Left lung (tissue), 10 donors: Measurements from ENCODE around the gene FAM47E. TPM values are rescaled to one million over a fixed set of nuclear protein-coding genes. Genes with fewer than 3 reads are reported as not detected.

Experiments
- ATAC-seq: fragments of 200-7000 bp; cut with Tn5 transposase; one replicate; pipeline ENCODE4 v1.9.1; 2020; ENCODE audit warnings: moderate library complexity
- DNase-seq, 4 donors: peaks; one replicate each; pipeline ENCODE4 v3.0.0-alpha.2; 2013 to 2020
- H3K27ac ChIP-seq, 2 donors: fragments of 200-600 bp; sonication (generic) in 1 of 2; one replicate each; pipeline versions ENCODE4 v1.5.0 to v1.8.0; 2020 to 2021
- H3K27me3 ChIP-seq, 2 donors: fragments of 200-600 bp; sonication (generic) in 1 of 2; one replicate each; pipeline versions ENCODE4 v1.5.0 to v1.8.0; 2020 to 2021
- H3K36me3 ChIP-seq, 2 donors: fragments of 200-600 bp; sonication (generic) in 1 of 2; one replicate each; pipeline versions ENCODE4 v1.5.0 to v1.8.0; 2020 to 2021
- H3K4me1 ChIP-seq, 2 donors: fragments of 200-600 bp; one replicate each; pipeline ENCODE4 v1.8.0; 2021
- H3K4me3 ChIP-seq, 2 donors: fragments of 200-600 bp; sonication (generic) in 1 of 2; one replicate each; pipeline versions ENCODE4 v1.5.0 to v1.8.0; 2020 to 2021; ENCODE audit warnings: mild to moderate bottlenecking in 1 of 2
- H3K9me3 ChIP-seq, 2 donors: fragments of 200-600 bp; sonication (generic) in 1 of 2; one replicate each; pipeline versions ENCODE4 v1.5.0 to v1.8.0; 2020 to 2021
- intact Hi-C, 2 donors: fragments of 100-400 bp; cut with DNase I; formaldehyde crosslinking; loops; one replicate each; pipeline versions ENCODE4 v1.11.2 to v1.14.2; 2022
- polyA plus RNA-seq, 6 donors: library from polyadenylated mRNA; unstranded; fragments of 120-200 nt; gene quantifications; one replicate each; pipeline ENCODE4 v1.2.1, GENCODE V29; 2013; ENCODE audit not compliant: insufficient read length in 6 of 6
- total RNA-seq, 2 donors: library from RNA; stranded (reverse); fragmentation: NEBNext Ultra II Directional; extraction: Animal tissue kit (Norgen Biotek cat#: 25700); gene quantifications; one replicate each; pipeline ENCODE4 v1.2.1, GENCODE V29; 2021
- TF ChIP-seq, protein P1 (sequence below), 2 donors: fragments of 200-600 bp; sonication (generic) in 1 of 2; IDR thresholded peaks; one replicate each; pipeline versions ENCODE4 v1.5.0 to v1.8.0; 2021; ENCODE audit warnings: antibody characterized with exemption in 2 of 2
- donor health status: DM: no; HTN: yes; CAD: no.
- donor health status: DM: no; HTN: no; CAD: no.

FAM47E gene
- total and polyA plus RNA-seq, 8 donors = 3.2 to 8.5 (median 6.2) TPM

DNA sequence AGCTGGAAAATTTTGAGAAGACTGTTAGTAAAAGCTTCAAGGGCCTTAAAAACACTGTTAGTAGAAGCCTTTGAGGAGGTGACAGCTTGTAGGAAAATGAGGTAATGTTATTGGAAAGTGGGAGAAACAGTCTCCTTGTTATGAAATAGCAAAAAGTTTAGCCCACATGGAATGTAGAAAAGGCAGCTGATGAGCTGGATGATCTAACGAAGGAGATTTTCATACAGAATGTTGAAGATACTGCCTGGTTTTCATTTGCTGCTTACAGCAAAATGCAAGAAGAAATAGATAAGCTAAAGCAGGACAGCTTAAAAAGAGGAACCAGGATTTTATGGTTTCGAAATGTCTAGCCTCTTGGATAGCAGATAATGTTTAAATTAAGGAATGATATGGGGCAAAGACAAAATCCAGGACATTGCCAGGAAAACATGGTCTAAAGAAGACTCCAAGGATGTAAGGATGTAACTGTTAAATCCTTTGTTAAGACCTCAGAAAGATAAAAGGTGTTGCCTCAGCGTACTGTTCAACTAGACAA, 44.8 kb downstream of the FAM47E start:
- H3K27ac ChIP-seq = no peak overlapping the region
- no peak overlapping the region for H3K4me3 ChIP-seq
- ATAC-seq (no peak), DNase-seq (no peak)
- TF ChIP-seq, protein P1, sequence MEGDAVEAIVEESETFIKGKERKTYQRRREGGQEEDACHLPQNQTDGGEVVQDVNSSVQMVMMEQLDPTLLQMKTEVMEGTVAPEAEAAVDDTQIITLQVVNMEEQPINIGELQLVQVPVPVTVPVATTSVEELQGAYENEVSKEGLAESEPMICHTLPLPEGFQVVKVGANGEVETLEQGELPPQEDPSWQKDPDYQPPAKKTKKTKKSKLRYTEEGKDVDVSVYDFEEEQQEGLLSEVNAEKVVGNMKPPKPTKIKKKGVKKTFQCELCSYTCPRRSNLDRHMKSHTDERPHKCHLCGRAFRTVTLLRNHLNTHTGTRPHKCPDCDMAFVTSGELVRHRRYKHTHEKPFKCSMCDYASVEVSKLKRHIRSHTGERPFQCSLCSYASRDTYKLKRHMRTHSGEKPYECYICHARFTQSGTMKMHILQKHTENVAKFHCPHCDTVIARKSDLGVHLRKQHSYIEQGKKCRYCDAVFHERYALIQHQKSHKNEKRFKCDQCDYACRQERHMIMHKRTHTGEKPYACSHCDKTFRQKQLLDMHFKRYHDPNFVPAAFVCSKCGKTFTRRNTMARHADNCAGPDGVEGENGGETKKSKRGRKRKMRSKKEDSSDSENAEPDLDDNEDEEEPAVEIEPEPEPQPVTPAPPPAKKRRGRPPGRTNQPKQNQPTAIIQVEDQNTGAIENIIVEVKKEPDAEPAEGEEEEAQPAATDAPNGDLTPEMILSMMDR (IDR thresholded peaks at IDR 0.05) = no peak
- intact Hi-C loops = no loop called here
- no peaks in the 10 kb centered on the region for H3K27me3 ChIP-seq
- no peaks in the 10 kb centered on the region for H3K36me3 ChIP-seq
- peaks cover 6 to 33% of the 10 kb centered on the region in 2 donors for H3K4me1 ChIP-seq
- H3K9me3 ChIP-seq = peaks cover 0 to 5% of the 10 kb centered on the region in 2 donors

DNA sequence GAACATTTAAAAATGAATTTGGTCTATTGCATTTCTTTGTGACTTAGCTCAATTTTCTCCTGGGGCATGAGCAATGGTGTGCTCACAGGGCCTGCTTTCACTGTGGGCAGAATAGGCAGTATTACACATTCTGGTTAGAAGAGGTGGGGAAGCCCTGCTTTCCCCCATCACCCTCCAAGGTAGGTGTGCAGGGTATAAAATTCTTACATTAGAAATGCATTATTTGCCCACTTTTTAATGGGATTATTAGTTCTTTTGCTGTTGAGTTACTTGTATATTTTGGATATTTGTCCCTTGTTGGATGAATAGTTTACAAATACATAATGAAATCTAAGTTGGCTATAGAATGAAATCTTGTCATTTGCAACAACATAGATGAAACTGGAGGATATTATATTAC, 46.7 kb downstream of the FAM47E start:
- Histone ChIP-seq H3K27me3 (no peaks in the 10 kb centered on the region), H3K4me3 (no peak overlapping the region), H3K4me1 (peaks cover 6 to 48% of the 10 kb centered on the region in 2 donors), H3K9me3 (peaks cover 0 to 5% of the 10 kb centered on the region in 2 donors), H3K27ac (no peak overlapping the region), H3K36me3 (no peaks in the 10 kb centered on the region)
- TF ChIP-seq, protein P1 (IDR thresholded peaks at IDR 0.05) = no peak
- ATAC-seq = no peak
- intact Hi-C loops = no loop called here
- DNase-seq = no peak

DNA sequence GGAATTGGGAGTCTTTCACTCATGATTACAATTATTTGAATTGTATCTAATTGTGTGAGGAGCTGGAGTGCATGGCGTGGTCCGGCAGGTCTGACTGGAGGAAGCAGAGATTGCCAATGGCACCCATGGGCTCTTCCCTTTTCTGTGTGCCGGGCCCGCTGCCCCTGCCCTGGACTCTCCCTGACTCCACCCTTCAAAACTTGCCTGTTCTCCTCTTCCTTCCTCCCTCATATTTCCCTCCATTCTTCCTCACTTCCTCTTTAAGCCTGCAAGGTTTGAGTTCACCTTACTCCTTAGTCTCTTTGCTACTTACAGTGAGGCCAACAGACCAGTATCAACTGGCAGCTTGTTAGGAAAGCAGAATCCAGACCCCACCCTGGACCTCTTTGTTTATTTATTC, 48.5 kb downstream of the FAM47E start:
- TF ChIP-seq, protein P1 (IDR thresholded peaks at IDR 0.05) = no peak
- ATAC-seq = peak; percentile 17
- peak in 1 of 4 donors; percentile 84 for DNase-seq
- Histone ChIP-seq H3K27ac (peak overlapping the region in 1 of 2 donors; percentile 14), H3K4me3 (no peak overlapping the region), H3K4me1 (peaks cover 5 to 55% of the 10 kb centered on the region in 2 donors), H3K27me3 (no peaks in the 10 kb centered on the region), H3K9me3 (peaks cover 0 to 5% of the 10 kb centered on the region in 2 donors), H3K36me3 (no peaks in the 10 kb centered on the region)
- intact Hi-C loops = no loop called here

DNA sequence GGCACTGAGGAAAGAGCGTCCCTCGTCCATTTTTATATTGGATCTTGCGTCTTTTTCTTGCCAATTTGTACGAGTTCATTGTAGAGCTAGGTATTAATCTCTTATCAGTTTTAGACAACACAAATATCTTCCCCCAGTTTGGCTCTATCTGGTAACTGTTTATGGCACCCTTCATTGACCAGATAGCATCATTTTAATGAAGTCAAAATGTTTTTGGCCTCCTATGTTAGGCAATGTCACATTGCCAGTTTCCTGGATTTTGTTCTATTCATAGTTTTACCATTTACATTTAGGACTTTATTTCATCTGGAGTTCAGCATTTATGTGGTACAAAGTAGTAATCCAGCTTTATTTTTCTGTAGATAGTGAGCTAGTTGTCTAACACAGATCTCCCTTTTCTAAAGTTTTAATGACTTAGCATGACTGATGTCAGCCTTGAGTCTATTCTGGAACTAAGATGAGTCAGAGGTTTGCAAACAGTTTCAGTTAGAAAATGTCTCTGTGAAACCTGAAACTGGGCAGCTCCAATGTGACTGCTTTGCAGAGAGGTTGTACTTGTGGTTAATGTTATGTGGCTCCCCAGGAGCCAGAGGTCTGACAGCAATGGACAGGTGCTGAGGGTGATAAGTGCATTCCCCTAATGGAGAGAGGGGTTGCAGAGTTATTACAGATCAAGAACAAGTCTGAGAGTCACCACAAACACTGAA, 49.7 kb downstream of the FAM47E start:
- no peak overlapping the region for H3K4me3 ChIP-seq
- H3K27me3 ChIP-seq = no peaks in the 10 kb centered on the region
- H3K36me3 ChIP-seq = no peaks in the 10 kb centered on the region
- peak overlapping the region; percentile 36 to 65 for H3K27ac ChIP-seq
- TF ChIP-seq, protein P1 (IDR thresholded peaks at IDR 0.05) = no peak
- DNase-seq = no peak
- intact Hi-C loops = no loop called here
- peaks cover 5 to 60% of the 10 kb centered on the region in 2 donors for H3K4me1 ChIP-seq
- peak; percentile 55 for ATAC-seq
- H3K9me3 ChIP-seq = peaks cover 0 to 5% of the 10 kb centered on the region in 2 donors

DNA sequence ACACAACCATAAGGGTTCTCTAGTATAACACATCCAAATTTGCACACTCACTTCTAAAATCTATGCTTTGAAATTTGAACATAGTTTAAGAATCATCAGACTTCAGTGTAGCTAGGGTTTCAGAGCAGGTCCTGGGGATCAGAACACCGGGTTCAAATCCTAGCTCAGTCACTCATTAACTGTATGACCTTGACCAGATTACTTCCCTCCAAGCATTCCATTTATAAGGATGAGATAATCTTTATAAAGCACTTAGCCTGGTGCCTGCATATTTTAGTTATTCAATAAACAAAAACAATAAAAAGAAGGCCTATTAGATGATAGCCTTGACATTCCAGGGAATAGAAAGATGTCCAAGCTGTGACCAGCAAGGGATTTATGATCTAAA, 50.2 kb downstream of the FAM47E start:
- ATAC-seq (no peak), DNase-seq (no peak)
- Histone ChIP-seq H3K4me1 (peaks cover 5 to 55% of the 10 kb centered on the region in 2 donors), H3K27ac (peak overlapping the region; percentile 36 to 65), H3K4me3 (no peak overlapping the region), H3K27me3 (no peaks in the 10 kb centered on the region), H3K9me3 (peaks cover 0 to 5% of the 10 kb centered on the region in 2 donors), H3K36me3 (no peaks in the 10 kb centered on the region)
- intact Hi-C loops = no loop called here
- TF ChIP-seq, protein P1 (IDR thresholded peaks at IDR 0.05) = no peak
